ENCODE results near the gene YBX2.

Gene YBX2

DNA sequence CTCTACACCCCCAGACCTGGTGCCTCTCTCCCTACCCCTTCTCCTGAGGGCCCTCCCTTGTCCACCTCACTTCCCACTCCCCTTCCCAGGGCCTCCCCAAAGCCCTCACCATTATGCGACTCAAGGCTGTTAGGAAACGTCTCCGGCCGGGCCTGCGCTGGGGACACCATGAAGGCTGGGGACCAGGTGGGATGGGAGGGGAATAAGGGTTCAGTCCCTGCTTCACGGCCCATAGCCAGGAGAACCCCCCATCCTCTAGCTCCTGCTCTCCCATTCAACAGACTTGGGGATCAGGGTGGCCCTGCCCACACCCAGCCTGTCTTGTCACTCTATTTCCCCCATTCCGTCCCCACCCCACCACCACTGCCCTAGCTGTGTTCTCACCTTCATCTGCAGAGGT lies 32.6 kb upstream of the YBX2 start:
- TF ChIP-seq, protein P1, sequence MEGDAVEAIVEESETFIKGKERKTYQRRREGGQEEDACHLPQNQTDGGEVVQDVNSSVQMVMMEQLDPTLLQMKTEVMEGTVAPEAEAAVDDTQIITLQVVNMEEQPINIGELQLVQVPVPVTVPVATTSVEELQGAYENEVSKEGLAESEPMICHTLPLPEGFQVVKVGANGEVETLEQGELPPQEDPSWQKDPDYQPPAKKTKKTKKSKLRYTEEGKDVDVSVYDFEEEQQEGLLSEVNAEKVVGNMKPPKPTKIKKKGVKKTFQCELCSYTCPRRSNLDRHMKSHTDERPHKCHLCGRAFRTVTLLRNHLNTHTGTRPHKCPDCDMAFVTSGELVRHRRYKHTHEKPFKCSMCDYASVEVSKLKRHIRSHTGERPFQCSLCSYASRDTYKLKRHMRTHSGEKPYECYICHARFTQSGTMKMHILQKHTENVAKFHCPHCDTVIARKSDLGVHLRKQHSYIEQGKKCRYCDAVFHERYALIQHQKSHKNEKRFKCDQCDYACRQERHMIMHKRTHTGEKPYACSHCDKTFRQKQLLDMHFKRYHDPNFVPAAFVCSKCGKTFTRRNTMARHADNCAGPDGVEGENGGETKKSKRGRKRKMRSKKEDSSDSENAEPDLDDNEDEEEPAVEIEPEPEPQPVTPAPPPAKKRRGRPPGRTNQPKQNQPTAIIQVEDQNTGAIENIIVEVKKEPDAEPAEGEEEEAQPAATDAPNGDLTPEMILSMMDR (IDR thresholded peaks at IDR 0.05; ENCODE audit: borderline replicate concordance, insufficient read depth, low read depth, low read length): no peak
- no peak overlapping the region for H3K4me3 ChIP-seq (ENCODE audit: low read depth, low read length)

DNA sequence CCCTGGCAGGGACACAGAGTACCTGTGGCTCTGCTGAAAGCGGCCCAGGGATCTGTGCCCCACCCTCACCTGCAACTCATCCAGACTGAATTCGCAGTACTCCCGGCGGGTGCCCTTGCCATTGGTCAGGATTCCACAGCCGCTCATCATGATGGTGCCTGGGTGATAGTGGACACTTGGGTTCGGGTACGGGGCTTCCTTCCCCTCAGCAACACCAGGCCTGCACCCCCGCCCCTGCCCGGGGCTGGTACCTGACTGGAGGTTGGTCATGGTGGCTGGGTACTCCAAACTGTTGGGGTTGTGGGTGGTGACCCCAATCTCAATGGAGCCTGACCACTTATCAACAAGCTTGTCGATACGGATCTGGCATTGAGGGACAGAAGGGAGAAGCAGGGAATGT lies 31.7 kb upstream of the YBX2 start:
- TF ChIP-seq, protein P1 (IDR thresholded peaks at IDR 0.05; ENCODE audit: borderline replicate concordance, insufficient read depth, low read depth, low read length): no peak

DNA sequence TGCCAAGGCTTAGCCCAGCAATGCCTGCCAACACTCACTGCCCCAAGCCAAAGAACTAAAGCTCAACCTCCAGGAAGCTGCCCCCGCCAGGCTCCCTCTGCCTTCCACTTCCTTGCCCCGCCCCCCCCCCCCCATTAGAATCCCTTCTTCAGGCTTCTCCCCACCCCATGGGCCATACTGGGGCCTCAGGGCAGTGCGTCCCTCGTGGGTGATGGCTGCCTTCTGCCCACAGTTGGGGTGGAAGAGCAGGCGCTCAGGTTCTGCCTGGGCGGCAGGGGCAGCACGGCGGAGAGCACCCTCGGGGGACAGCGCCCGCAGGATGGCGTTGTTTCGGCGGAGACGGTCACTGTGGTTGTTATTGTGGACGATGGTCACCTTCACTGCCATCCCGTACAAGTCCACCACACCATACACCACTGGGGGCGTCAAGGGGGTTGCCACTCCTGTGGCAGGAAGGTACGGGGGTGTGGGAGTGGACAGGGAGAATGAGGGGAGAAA lies 30.6 kb upstream of the YBX2 start:
- no peak overlapping the region for H3K4me3 ChIP-seq (ENCODE audit: low read depth, low read length)
- TF ChIP-seq, protein P1 (IDR thresholded peaks at IDR 0.05; ENCODE audit: borderline replicate concordance, insufficient read depth, low read depth, low read length): no peak

More for the DNA sequence above, 31.7 kb upstream of the YBX2 start:
- H3K4me3 ChIP-seq (ENCODE audit: low read depth, low read length): no peak overlapping the region

DNA sequence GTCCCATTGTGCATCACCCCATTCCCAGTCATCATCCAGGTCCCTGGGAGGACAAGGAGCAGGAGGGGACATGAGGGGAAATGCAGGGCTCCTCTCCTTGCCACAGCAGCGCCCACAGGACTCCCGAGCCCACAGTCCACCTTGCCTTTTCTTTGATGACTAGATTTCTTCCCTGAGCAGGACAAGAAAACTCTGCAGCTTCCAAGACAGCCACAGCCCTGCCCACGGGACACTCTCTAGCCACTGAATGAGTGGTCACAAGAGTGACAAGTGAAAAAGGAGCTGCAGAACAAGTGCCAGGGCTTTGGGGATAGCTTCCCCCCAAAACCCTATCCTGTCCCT lies 30.0 kb upstream of the YBX2 start:
- TF ChIP-seq, protein P1 (IDR thresholded peaks at IDR 0.05; ENCODE audit: borderline replicate concordance, insufficient read depth, low read depth, low read length): no peak
- H3K4me3 ChIP-seq (ENCODE audit: low read depth, low read length): no peak overlapping the region

DNA sequence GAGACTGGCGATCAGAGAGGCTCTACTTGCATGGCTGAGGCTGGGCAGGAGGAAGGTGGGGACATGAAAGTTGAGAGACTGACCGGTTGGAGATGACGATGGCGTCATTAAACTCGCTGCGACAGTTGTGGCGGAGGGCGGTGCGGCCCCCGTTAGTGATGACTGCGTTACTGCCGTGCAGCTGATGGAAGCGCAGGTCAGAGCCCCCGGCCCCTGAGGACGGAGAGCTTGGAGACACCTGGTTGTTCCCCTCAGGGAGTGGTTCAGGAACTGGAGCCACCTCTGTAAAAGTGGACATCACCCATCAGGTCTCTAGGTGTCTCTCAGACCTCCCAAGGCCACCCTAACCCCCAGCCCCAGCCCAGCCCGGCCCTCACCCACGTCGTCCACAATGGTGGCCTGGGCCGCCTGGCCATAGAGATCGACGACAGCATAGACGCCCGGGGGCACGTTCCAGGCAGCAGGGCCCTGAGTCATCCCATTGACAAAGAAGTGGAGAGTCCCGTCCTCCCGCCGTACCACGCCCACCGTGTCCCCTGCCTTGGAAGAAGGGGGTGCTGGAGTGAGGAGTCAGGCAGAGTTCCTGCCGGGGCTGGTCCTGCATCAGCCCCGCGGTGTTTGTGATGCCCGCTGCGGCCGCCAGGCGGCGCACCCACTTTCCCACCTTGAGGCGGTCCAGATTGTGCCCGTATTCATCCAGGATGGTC lies 29.4 kb upstream of the YBX2 start:
- no peak overlapping the region for H3K4me3 ChIP-seq (ENCODE audit: low read depth, low read length)
- TF ChIP-seq, protein P1 (IDR thresholded peaks at IDR 0.05; ENCODE audit: borderline replicate concordance, insufficient read depth, low read depth, low read length): peak; percentile 98

DNA sequence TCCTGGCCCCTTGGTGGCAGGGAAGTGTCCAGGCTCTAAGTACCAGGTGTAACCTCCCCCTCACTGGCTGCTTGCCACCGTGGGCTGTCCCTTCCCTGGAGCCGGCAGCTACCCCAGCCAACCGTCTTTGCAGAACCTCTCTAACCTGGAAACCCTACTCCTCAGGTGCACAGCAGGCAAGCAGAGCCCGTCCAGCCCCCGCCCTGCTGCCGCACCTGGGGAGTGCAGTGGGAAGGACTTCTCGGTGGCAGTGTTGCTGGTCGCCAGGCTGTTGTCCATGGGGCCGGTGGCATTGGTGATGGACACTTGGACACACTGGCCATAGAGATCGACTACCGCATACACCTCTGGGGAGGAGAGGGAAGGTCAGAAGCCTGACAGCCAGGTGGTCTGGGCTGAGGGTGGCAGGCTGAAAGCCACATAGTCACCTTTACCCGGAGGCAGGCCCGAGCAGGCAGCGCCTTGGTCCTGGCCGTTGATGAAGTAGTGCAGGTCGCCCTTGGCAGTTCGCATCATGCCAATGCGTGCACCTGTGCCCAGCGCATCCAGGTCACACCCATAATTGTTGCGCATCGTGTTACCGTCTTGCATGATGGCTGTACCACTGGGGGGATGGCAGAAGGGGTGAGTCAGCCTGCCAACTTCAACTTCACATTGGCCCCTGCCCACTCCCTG lies 28.2 kb upstream of the YBX2 start:
- H3K4me3 ChIP-seq (ENCODE audit: low read depth, low read length): no peak overlapping the region
- TF ChIP-seq, protein P1 (IDR thresholded peaks at IDR 0.05; ENCODE audit: borderline replicate concordance, insufficient read depth, low read depth, low read length): no peak

DNA sequence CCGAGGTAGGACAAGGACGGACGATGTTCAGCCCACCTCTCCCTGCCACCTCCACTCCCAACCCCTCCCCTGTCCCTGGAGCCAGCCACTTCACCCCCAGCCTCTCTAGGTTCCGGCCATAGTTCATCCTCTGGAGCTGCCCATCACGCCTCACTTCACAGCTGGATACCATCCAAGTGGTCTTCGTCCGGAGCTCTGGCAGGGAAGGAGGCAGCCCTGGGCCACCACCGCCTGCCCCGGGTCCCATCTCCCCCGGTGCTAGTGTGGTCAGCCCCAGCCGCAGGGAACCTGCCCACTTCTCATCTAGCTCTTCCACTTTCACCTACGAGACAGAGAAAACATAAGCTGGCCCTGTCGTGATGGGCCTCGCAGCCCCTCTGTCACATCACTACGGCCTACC lies 27.0 kb upstream of the YBX2 start:
- TF ChIP-seq, protein P1 (IDR thresholded peaks at IDR 0.05; ENCODE audit: borderline replicate concordance, insufficient read depth, low read depth, low read length): no peak
- H3K4me3 ChIP-seq (ENCODE audit: low read depth, low read length): no peak overlapping the region
